ENCODE measurements around the gene POLR3B.

Gene POLR3B

GRCh38 chr12:106415134-106415533 lies 57.6 kb downstream of the POLR3B start:
- no peak for TF ChIP-seq POLR2A (IDR thresholded peaks at IDR 0.05; ENCODE audit: low read length)
- no peak for TF ChIP-seq GATA1 (IDR thresholded peaks at IDR 0.05; ENCODE audit: low read depth, low read length)
- no peak for DNase-seq

- TF ChIP-seq POLR2A (IDR thresholded peaks at IDR 0.05; ENCODE audit: low read length) (no peak), GATA1 (IDR thresholded peaks at IDR 0.05; ENCODE audit: low read depth, low read length) (no peak)
- DNase-seq, result no peak
These were observed 58.7 kb downstream of the POLR3B start for GRCh38 chr12:106416273-106416672.

- no peak for DNase-seq
- TF ChIP-seq POLR2A (IDR thresholded peaks at IDR 0.05; ENCODE audit: low read length), result no peak
- no peak for TF ChIP-seq GATA1 (IDR thresholded peaks at IDR 0.05; ENCODE audit: low read depth, low read length)
These were observed 60.7 kb downstream of the POLR3B start for GRCh38 chr12:106417926-106418910.

- no peak for DNase-seq
- TF ChIP-seq GATA1 (IDR thresholded peaks at IDR 0.05; ENCODE audit: low read depth, low read length) (no peak), POLR2A (IDR thresholded peaks at IDR 0.05; ENCODE audit: low read length) (no peak)
These were observed 61.4 kb downstream of the POLR3B start for GRCh38 chr12:106418970-106419369.

GRCh38 chr12:106423291-106423690 lies 65.7 kb downstream of the POLR3B start:
- no peak for DNase-seq
- no peak for TF ChIP-seq GATA1 (IDR thresholded peaks at IDR 0.05; ENCODE audit: low read depth, low read length)
- no peak for TF ChIP-seq POLR2A (IDR thresholded peaks at IDR 0.05; ENCODE audit: low read length)

GRCh38 chr12:106425061-106425702 lies 67.6 kb downstream of the POLR3B start:
- no peak for TF ChIP-seq POLR2A (IDR thresholded peaks at IDR 0.05; ENCODE audit: low read length)
- no peak for TF ChIP-seq GATA1 (IDR thresholded peaks at IDR 0.05; ENCODE audit: low read depth, low read length)
- DNase-seq, result no peak

GRCh38 chr12:106427917-106428316 lies 70.4 kb downstream of the POLR3B start:
- DNase-seq, result no peak
- TF ChIP-seq POLR2A (IDR thresholded peaks at IDR 0.05; ENCODE audit: low read length), result no peak
- TF ChIP-seq GATA1 (IDR thresholded peaks at IDR 0.05; ENCODE audit: low read depth, low read length), result no peak

GRCh38 chr12:106428384-106428783 lies 70.8 kb downstream of the POLR3B start:
- DNase-seq, result no peak
- TF ChIP-seq POLR2A (IDR thresholded peaks at IDR 0.05; ENCODE audit: low read length) (no peak), GATA1 (IDR thresholded peaks at IDR 0.05; ENCODE audit: low read depth, low read length) (no peak)

GRCh38 chr12:106429043-106429552 lies 71.5 kb downstream of the POLR3B start:
- DNase-seq, result no peak
- TF ChIP-seq GATA1 (IDR thresholded peaks at IDR 0.05; ENCODE audit: low read depth, low read length) (no peak), POLR2A (IDR thresholded peaks at IDR 0.05; ENCODE audit: low read length) (no peak)

GRCh38 chr12:106429636-106430035 lies 72.1 kb downstream of the POLR3B start:
- TF ChIP-seq GATA1 (IDR thresholded peaks at IDR 0.05; ENCODE audit: low read depth, low read length) (no peak), POLR2A (IDR thresholded peaks at IDR 0.05; ENCODE audit: low read length) (no peak)
- DNase-seq, result no peak

GRCh38 chr12:106431839-106432411 lies 74.4 kb downstream of the POLR3B start:
- no peak for TF ChIP-seq POLR2A (IDR thresholded peaks at IDR 0.05; ENCODE audit: low read length)
- TF ChIP-seq GATA1 (IDR thresholded peaks at IDR 0.05; ENCODE audit: low read depth, low read length), result no peak
- DNase-seq, result no peak

- DNase-seq, result no peak
These were observed 75.5 kb downstream of the POLR3B start for GRCh38 chr12:106433055-106433454.

GRCh38 chr12:106434526-106434925 lies 77.0 kb downstream of the POLR3B start:
- no peak for DNase-seq
- TF ChIP-seq POLR2A (IDR thresholded peaks at IDR 0.05; ENCODE audit: low read length), result no peak
- TF ChIP-seq GATA1 (IDR thresholded peaks at IDR 0.05; ENCODE audit: low read depth, low read length), result no peak

More at GRCh38 chr12:106433055-106433454, 75.5 kb downstream of the POLR3B start:
- TF ChIP-seq GATA1 (IDR thresholded peaks at IDR 0.05; ENCODE audit: low read depth, low read length), result no peak
- TF ChIP-seq POLR2A (IDR thresholded peaks at IDR 0.05; ENCODE audit: low read length), result no peak

- TF ChIP-seq POLR2A (IDR thresholded peaks at IDR 0.05; ENCODE audit: low read length), result no peak
- no peak for TF ChIP-seq GATA1 (IDR thresholded peaks at IDR 0.05; ENCODE audit: low read depth, low read length)
These were observed 78.6 kb downstream of the POLR3B start for GRCh38 chr12:106436164-106436563.

More at GRCh38 chr12:106436164-106436563, 78.6 kb downstream of the POLR3B start:
- no peak for DNase-seq
